Ectodermal cell (in vitro differentiated cells): ENCODE data around the gene ANGEL1. TPM values are rescaled to one million over a fixed set of nuclear protein-coding genes. Genes with fewer than 3 reads are reported as not detected.

Experiments used
- H3K27ac ChIP-seq: 2 replicates; pipeline ENCODE4 v1.7.0; 2013; ENCODE audit warnings: mild to moderate bottlenecking, low read depth, low read length; ENCODE audit not compliant: insufficient read depth, poor library complexity, severe bottlenecking
- H3K27me3 ChIP-seq: 2 replicates; pipeline ENCODE4 v1.7.0; 2013; ENCODE audit warnings: mild to moderate bottlenecking, low read length; ENCODE audit not compliant: insufficient read depth, control insufficient read depth, poor library complexity, severe bottlenecking
- H3K36me3 ChIP-seq: one replicate; pipeline ENCODE4 v1.7.0; 2013; ENCODE audit warnings: low read length; ENCODE audit not compliant: control insufficient read depth, insufficient read depth
- H3K4me1 ChIP-seq: one replicate; pipeline ENCODE4 v1.7.0; 2013; ENCODE audit warnings: low read length; ENCODE audit not compliant: control insufficient read depth, insufficient read depth
- H3K4me3 ChIP-seq: 2 replicates; pipeline ENCODE4 v1.7.0; 2013; ENCODE audit warnings: low read depth, low read length, control low read depth; ENCODE audit not compliant: insufficient read depth
- H3K9me3 ChIP-seq: 2 replicates; pipeline ENCODE4 v1.7.0; 2013; ENCODE audit warnings: mild to moderate bottlenecking, low read length, moderate library complexity; ENCODE audit not compliant: control insufficient read depth
- WGBS, 2 experiments: methylation state at CpG; one replicate each; pipeline ENCODE4 v1.1.7; 2013; ENCODE audit warnings: missing lambda C conversion rate in 2 of 2; 5-methylcytosine and 5-hydroxymethylcytosine counted together
- polyA plus RNA-seq, 4 experiments: library from polyadenylated mRNA; stranded (reverse); fragments of 50-300 nt; gene quantifications; one replicate each; pipeline ENCODE4 v1.2.3, GENCODE V29; 2013

ANGEL1 gene, protein sequence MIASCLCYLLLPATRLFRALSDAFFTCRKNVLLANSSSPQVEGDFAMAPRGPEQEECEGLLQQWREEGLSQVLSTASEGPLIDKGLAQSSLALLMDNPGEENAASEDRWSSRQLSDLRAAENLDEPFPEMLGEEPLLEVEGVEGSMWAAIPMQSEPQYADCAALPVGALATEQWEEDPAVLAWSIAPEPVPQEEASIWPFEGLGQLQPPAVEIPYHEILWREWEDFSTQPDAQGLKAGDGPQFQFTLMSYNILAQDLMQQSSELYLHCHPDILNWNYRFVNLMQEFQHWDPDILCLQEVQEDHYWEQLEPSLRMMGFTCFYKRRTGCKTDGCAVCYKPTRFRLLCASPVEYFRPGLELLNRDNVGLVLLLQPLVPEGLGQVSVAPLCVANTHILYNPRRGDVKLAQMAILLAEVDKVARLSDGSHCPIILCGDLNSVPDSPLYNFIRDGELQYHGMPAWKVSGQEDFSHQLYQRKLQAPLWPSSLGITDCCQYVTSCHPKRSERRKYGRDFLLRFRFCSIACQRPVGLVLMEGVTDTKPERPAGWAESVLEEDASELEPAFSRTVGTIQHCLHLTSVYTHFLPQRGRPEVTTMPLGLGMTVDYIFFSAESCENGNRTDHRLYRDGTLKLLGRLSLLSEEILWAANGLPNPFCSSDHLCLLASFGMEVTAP
- polyA plus RNA-seq (2013, experiment 1 of 4): 26.6 TPM
- 28.0 TPM for polyA plus RNA-seq (2013, experiment 2 of 4)
- polyA plus RNA-seq (2013, experiment 3 of 4): 26.9 TPM
- 26.6 TPM for polyA plus RNA-seq (2013, experiment 4 of 4)

DNA sequence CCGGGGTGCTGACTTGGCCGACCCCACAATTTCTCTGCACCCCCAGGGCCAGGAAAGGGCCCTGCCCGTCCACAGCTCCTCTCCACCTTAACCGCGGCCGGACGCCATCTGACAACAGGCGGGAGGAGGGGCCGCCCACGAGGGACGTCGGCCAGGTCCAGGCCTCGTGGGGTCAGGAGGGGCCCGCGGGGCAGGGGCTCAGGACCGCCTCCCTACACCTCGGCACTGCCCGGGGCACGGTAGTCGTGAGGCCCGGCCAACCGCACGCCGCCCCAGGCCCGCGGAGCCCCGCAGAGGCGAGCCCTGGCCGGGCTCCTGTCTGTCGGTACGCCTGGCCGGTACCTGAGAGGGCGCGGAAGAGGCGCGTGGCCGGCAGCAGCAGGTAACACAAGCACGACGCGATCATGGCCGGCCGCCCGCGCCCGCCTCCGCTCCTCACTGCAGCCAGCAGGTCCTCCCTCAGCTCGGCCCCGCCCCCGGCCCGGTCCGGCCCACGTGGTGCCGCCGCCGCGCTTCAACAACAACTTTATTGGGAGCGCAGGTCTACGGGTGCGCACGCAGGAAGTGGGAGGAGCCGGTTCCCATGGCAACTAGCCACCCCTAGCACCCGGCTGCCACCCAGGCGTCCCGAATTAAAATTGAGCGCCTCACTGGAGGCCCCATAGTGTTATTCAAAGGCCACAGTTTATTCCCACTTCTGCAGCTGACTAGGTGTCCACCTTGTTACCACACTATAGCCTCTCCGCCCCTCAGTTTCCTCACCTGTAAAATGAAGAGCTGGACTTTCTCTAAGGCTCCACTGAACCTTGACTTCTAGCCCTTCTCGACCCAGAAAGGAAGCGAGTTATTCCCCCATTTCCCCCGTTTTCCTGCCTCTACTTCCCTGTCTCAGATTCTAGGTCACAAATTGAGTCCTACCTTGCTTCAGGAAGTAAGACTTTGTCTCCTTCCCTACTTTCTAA, at the start of gene ANGEL1:
ANGEL1 (minus strand) TSS at position 461 of the 962 bp plus-strand sequence; CDS start at position 406, 55 bp downstream.
- H3K36me3 ChIP-seq: peaks cover 6% of the 10 kb centered on the region
- 4 to 5% methylated on average over 69 of the region's 69 CpGs for WGBS, 2 experiments
- peaks cover 4% of the 10 kb centered on the region for H3K27me3 ChIP-seq
- H3K9me3 ChIP-seq: no peaks in the 10 kb centered on the region
- H3K27ac ChIP-seq: no peak within 1 kb of the TSS
- peaks cover 7% of the 10 kb centered on the region for H3K4me1 ChIP-seq
- peak within 1 kb of the TSS; percentile 78 for H3K4me3 ChIP-seq

DNA sequence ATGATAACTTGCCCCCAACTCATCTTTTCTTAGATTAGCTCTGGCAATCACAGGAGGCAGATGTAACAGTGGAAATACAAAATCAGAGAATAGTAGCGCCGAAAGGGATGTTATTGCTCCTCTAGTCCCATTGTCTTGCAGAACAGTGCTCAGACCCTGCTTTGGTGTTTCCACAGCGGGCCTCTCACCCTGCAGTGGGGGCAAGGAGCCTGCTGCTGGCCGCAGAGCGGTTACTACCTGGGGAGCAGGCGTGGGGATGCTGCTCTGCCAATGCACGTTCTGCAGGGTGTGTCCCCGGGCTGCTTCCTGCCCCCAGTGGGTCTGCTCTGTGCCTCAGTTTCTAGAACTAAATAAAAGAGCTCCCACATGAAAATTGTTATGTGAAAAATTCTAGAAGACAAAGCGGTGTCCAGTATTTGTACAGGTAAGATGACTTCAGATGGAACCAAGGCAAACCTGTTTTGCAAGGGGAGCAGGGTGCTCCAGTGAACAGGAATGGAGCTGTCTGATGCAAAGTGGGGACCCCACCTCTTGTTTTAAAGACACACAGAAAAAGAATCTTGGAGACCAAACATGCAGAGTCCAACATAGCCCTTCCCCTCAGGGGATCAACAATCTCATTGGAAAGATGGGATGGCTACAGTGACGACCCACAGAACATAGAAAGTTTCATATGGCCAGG, 49.0 kb upstream of the ANGEL1 start:
- Histone ChIP-seq H3K36me3 (no peaks in the 10 kb centered on the region), H3K4me3 (no peak overlapping the region), H3K9me3 (no peaks in the 10 kb centered on the region), H3K4me1 (peaks cover 6% of the 10 kb centered on the region), H3K27ac (no peak overlapping the region), H3K27me3 (no peaks in the 10 kb centered on the region)
- 50 to 54% methylated on average over 10 of the region's 10 CpGs for WGBS, 2 experiments

DNA sequence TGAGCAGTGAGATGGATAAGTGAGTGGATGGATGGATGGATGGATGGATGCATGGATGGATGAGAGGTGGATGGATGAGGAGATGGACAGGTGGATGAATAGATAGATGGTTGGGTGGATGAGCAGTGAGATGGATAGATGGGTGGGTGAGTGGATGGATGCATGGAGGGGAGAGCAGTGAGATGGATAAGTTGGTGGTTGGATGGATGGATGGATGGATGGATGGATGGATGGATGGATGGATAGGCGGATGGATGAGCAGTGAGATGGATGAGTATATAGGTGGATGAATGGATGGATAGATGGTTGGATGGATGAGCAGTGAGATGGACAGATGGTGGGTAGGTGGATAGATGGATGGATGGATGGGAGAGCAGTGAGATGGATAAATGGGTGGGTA, 44.1 kb upstream of the ANGEL1 start:
- Histone ChIP-seq H3K27me3 (no peaks in the 10 kb centered on the region), H3K36me3 (no peaks in the 10 kb centered on the region), H3K9me3 (no peaks in the 10 kb centered on the region), H3K27ac (no peak overlapping the region), H3K4me3 (no peak overlapping the region), H3K4me1 (no peaks in the 10 kb centered on the region)
- WGBS, 2 experiments: 88 to 92% methylated on average over 1 of the region's 1 CpG

DNA sequence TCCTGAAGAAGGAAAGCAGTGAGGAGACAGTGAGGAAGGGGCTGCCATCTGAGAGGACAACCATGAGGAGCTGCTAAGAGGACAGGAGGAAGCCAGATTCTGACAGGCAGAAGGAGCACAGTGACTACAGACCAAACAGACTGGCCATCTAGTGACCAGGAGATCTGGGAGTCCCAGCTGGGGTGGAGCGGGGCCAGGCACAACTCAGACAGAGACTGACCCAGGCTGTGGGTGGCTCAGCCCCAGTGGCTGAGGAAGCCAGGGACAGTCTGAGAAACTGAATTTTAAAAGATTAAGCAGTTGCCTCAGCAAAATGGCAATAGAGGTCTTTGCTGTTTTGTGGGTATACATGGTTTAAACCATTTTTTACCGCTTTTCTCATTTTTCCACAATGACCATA, 42.4 kb upstream of the ANGEL1 start:
- Histone ChIP-seq H3K36me3 (no peaks in the 10 kb centered on the region), H3K27me3 (no peaks in the 10 kb centered on the region), H3K4me1 (no peaks in the 10 kb centered on the region), H3K27ac (no peak overlapping the region), H3K4me3 (no peak overlapping the region), H3K9me3 (no peaks in the 10 kb centered on the region)
- 94 to 95% methylated on average over 1 of the region's 2 CpGs for WGBS, 2 experiments

DNA sequence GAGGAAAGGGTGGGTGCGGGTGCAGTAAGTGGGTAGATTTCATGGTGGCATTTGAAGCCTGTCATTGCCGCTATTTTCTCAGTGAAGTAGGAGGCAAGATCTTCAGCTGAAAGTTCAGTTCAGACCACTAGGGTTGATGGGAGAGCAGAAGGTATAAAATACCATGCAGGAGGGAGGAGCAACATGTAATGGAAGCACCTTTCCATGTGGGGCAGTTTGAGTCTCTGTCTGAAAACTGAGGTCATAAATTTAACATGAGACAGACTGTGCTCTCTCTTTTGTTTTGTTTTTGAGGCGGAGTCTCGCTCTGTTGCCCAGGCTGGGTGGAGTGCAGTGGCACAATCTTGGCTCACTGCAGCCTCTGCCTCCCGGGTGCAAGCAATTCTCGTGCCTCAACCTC, 36.2 kb upstream of the ANGEL1 start:
- H3K4me3 ChIP-seq: no peak overlapping the region
- H3K36me3 ChIP-seq: no peaks in the 10 kb centered on the region
- no peaks in the 10 kb centered on the region for H3K27me3 ChIP-seq
- H3K27ac ChIP-seq: no peak overlapping the region
- 91 to 96% methylated on average over 6 of the region's 6 CpGs for WGBS, 2 experiments
- H3K9me3 ChIP-seq: no peaks in the 10 kb centered on the region
- H3K4me1 ChIP-seq: no peaks in the 10 kb centered on the region

DNA sequence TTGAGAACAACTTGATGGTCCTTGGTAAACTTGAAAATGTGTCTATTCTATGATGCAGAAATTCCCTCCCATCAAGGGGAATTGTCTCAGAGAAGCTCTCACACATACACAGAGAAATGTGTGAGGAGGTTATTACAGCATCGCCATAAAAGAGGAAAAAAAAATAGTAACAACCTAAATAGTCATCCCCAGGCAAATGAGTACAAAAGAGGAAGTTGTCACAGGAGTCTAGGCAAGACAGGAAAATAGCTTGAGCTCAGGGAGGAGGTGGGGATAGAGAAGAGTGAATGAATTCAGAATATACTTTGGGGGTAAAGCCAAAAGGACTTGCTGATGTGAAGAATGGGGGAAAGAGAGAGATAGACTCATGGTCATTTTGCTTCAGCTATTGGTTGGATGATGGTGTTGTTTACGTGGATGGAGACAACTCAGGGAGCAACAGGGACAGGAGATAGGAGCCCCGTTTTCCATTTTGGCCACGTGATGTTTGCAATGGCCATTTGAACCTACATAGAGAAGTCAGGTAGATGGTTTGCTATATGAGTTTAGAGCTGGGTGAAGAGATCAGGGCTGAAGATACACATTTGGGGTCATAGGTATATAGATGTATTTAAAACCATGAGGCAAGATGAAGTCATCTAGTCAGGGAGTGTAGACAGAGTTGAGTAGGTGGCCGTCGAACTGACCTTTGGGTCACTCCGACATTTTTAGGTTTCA, 33.8 kb upstream of the ANGEL1 start:
- H3K4me3 ChIP-seq: no peak overlapping the region
- H3K27ac ChIP-seq: no peak overlapping the region
- no peaks in the 10 kb centered on the region for H3K4me1 ChIP-seq
- no peaks in the 10 kb centered on the region for H3K36me3 ChIP-seq
- H3K9me3 ChIP-seq: no peaks in the 10 kb centered on the region
- no peaks in the 10 kb centered on the region for H3K27me3 ChIP-seq
- WGBS, 2 experiments: 92 to 95% methylated on average over 6 to 7 of the region's 7 CpGs

DNA sequence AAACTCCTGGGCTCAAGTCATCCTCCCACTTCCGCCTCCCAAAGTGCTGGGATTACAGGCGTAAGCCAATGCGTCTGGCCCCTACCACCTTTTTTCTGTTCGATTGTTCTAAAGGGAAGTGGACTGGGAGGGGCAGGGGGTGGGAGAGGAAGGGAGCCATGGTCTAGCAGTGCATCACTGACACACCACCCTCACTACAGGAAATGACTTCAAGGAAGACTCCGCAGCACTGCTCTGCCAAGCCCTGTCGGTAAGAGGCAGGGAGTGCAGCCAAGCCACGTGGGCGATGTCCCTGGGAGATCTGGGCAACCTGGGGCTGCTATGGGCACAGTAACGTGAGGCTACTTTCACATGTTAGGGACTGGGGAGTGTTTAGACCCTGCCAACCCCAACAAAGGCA, 31.5 kb upstream of the ANGEL1 start:
- H3K27me3 ChIP-seq: no peaks in the 10 kb centered on the region
- H3K4me1 ChIP-seq: no peaks in the 10 kb centered on the region
- no peak overlapping the region for H3K27ac ChIP-seq
- H3K36me3 ChIP-seq: no peaks in the 10 kb centered on the region
- no peak overlapping the region for H3K4me3 ChIP-seq
- WGBS, 2 experiments: 75 to 79% methylated on average over 9 of the region's 9 CpGs
- H3K9me3 ChIP-seq: no peaks in the 10 kb centered on the region

DNA sequence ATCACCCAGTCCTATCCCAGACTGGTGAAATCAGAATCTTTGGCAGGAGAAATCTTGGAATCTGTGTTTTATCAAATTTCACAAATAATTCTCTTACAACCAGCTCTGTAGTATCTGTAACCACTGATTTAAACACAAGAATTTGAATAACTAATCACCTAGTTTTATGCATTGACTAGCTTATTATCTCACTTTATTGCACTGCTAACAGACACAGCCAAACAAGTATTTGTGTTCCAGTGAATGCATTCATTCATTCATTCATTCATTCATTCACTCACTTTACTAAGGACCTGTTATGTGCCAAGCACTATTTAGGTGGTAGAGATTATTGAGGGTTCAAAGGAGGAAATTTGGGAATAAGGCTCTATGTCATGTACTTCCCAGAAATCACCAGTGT, 29.7 kb upstream of the ANGEL1 start:
- Histone ChIP-seq H3K36me3 (no peaks in the 10 kb centered on the region), H3K27me3 (no peaks in the 10 kb centered on the region), H3K4me3 (no peak overlapping the region), H3K4me1 (no peaks in the 10 kb centered on the region), H3K9me3 (no peaks in the 10 kb centered on the region), H3K27ac (no peak overlapping the region)

DNA sequence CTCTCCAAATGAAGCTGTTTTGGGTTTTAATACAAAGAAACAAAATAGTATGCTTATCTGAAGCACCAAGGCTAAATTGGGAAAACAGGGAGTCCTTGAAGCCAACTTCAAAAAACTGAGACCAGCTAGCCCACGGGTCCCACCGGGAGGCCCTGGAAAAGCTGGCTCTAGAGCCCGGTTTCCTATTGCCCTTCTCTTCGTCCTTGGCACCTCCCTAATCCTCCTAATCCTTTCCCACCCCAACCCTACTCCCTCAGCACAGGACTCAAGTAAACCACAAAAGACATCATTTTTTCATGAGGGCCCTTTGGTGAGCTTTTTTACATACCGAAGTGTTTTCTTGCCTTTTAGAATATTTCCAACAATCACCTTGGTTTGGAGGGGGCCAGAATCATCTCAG, 24.8 kb upstream of the ANGEL1 start:
- 47 to 48% methylated on average over 5 of the region's 5 CpGs for WGBS, 2 experiments
- H3K9me3 ChIP-seq: no peaks in the 10 kb centered on the region
- no peak overlapping the region for H3K27ac ChIP-seq
- H3K36me3 ChIP-seq: no peaks in the 10 kb centered on the region
- no peak overlapping the region for H3K4me3 ChIP-seq
- H3K4me1 ChIP-seq: no peaks in the 10 kb centered on the region
- H3K27me3 ChIP-seq: no peaks in the 10 kb centered on the region
